ENCODE results near the gene SRBD1. TPM values are rescaled to one million over a fixed set of nuclear protein-coding genes. Genes with fewer than 3 reads are reported as not detected.

The SRBD1 gene
- polyA plus RNA-seq, 1 donor (not counting 4 experiments of a cell fraction or from before 2014, with no cell fraction given): 8.8 TPM

GRCh38 chr2:45443012-45443411 lies 168.1 kb downstream of the SRBD1 start:
- Histone ChIP-seq H3K4me2 (ENCODE audit: control insufficient read depth, extremely low read depth, insufficient read depth, low read depth, low read length) (no peak overlapping the region), H3K9me1 (ENCODE audit: control insufficient read depth, extremely low read depth, insufficient read depth, low read length) (no peaks in the 10 kb centered on the region), H3K36me3 (ENCODE audit: control insufficient read depth in 2 of 2, extremely low read depth in 1 of 2, insufficient read depth in 2 of 2, low read length in 2 of 2) (no peaks in the 10 kb centered on the region), H3K27ac (ENCODE audit: control insufficient read depth, insufficient read depth, low read length) (no peak overlapping the region), H2AFZ (ENCODE audit: control insufficient read depth, low read length) (no peak overlapping the region), H4K20me1 (ENCODE audit: control insufficient read depth, extremely low read depth, insufficient read depth, low read length) (no peaks in the 10 kb centered on the region), H3K4me1 (ENCODE audit: control insufficient read depth, extremely low read depth, insufficient read depth, low read length) (no peaks in the 10 kb centered on the region), H3K9me3 (ENCODE audit: control insufficient read depth, low read depth, low read length) (no peaks in the 10 kb centered on the region), H3K9ac (ENCODE audit: control insufficient read depth, extremely low read depth, insufficient read depth, low read length) (no peak overlapping the region), H3K79me2 (ENCODE audit: control insufficient read depth, insufficient read depth, low read length) (no peaks in the 10 kb centered on the region), H3K4me3 (ENCODE audit: control insufficient read depth in 2 of 3, extremely low read depth in 1 of 3, insufficient read depth in 2 of 3, low read depth in 1 of 3, low read length in 3 of 3) (no peak overlapping the region), H3K27me3 (ENCODE audit: control insufficient read depth, extremely low read depth, insufficient read depth, low read length) (no peaks in the 10 kb centered on the region)
- TF ChIP-seq EZH2 (IDR thresholded peaks at IDR 0.05; ENCODE audit: low read length): no peak
- TF ChIP-seq CTCF (optimal IDR thresholded peaks at IDR 0.05 in 1 of 3, IDR thresholded peaks at IDR 0.05 in 1 of 3, conservative IDR thresholded peaks at IDR 0.05 in 1 of 3; ENCODE audit: extremely low read depth in 1 of 3, insufficient read depth in 2 of 3, low read length in 3 of 3): no peak
- DNase-seq (ENCODE audit: low read depth, low spot score) (no peak), FAIRE-seq (no peak)
- dilution Hi-C loops (cut with MboI; ENCODE audit: extremely low pct_ligation_motif_present, low sequenced_read_pairs): no loop called here

GRCh38 chr2:45442026-45442425 lies 169.0 kb downstream of the SRBD1 start:
- Histone ChIP-seq H3K4me1 (ENCODE audit: control insufficient read depth, extremely low read depth, insufficient read depth, low read length) (no peaks in the 10 kb centered on the region), H4K20me1 (ENCODE audit: control insufficient read depth, extremely low read depth, insufficient read depth, low read length) (no peaks in the 10 kb centered on the region), H3K4me3 (ENCODE audit: control insufficient read depth in 2 of 3, extremely low read depth in 1 of 3, insufficient read depth in 2 of 3, low read depth in 1 of 3, low read length in 3 of 3) (no peak overlapping the region), H3K27ac (ENCODE audit: control insufficient read depth, insufficient read depth, low read length) (no peak overlapping the region), H3K9me1 (ENCODE audit: control insufficient read depth, extremely low read depth, insufficient read depth, low read length) (no peaks in the 10 kb centered on the region), H3K9me3 (ENCODE audit: control insufficient read depth, low read depth, low read length) (no peaks in the 10 kb centered on the region), H3K79me2 (ENCODE audit: control insufficient read depth, insufficient read depth, low read length) (no peaks in the 10 kb centered on the region), H3K4me2 (ENCODE audit: control insufficient read depth, extremely low read depth, insufficient read depth, low read depth, low read length) (no peak overlapping the region), H2AFZ (ENCODE audit: control insufficient read depth, low read length) (no peak overlapping the region), H3K27me3 (ENCODE audit: control insufficient read depth, extremely low read depth, insufficient read depth, low read length) (no peaks in the 10 kb centered on the region), H3K9ac (ENCODE audit: control insufficient read depth, extremely low read depth, insufficient read depth, low read length) (no peak overlapping the region), H3K36me3 (ENCODE audit: control insufficient read depth in 2 of 2, extremely low read depth in 1 of 2, insufficient read depth in 2 of 2, low read length in 2 of 2) (no peaks in the 10 kb centered on the region)
- dilution Hi-C loops (cut with MboI; ENCODE audit: extremely low pct_ligation_motif_present, low sequenced_read_pairs): no loop called here
- FAIRE-seq (no peak), DNase-seq (ENCODE audit: low read depth, low spot score) (no peak)
- no peak for TF ChIP-seq EZH2 (IDR thresholded peaks at IDR 0.05; ENCODE audit: low read length)
- no peak for TF ChIP-seq CTCF (optimal IDR thresholded peaks at IDR 0.05 in 1 of 3, IDR thresholded peaks at IDR 0.05 in 1 of 3, conservative IDR thresholded peaks at IDR 0.05 in 1 of 3; ENCODE audit: extremely low read depth in 1 of 3, insufficient read depth in 2 of 3, low read length in 3 of 3)
